ENCODE measurements around the gene DCD. TPM values are rescaled to one million over a fixed set of nuclear protein-coding genes. Genes with fewer than 3 reads are reported as not detected.

DCD gene
- total RNA-seq, 2 experiments from 2014 or later: not detected

GRCh38 chr12:54684636-54685630 is 36.8 kb upstream of the DCD start:
- no peaks in the 10 kb centered on the region for H3K36me3 Mint-ChIP-seq (ENCODE audit: low read depth)
- H3K27ac ChIP-seq (ENCODE audit: low read depth in 1 of 2, low read length in 2 of 2): no peak overlapping the region
- H3K4me1 Mint-ChIP-seq (ENCODE audit: low read depth): no peaks in the 10 kb centered on the region
- H3K4me3 ChIP-seq (ENCODE audit: low read length): no peak overlapping the region
- no peaks in the 10 kb centered on the region for H3K9me3 Mint-ChIP-seq
- H3K4me1 ChIP-seq (ENCODE audit: insufficient read depth, low read length): no peaks in the 10 kb centered on the region
- peaks cover 29 to 42% of the 10 kb centered on the region in 2 experiments for H3K27me3 ChIP-seq (ENCODE audit: control insufficient read depth in 1 of 2, insufficient read depth in 2 of 2, low read length in 2 of 2)
- H3K27ac Mint-ChIP-seq: no peak overlapping the region
- no peaks in the 10 kb centered on the region for H3K36me3 ChIP-seq (ENCODE audit: insufficient read depth, low read length)
- ChIA-PET POLR2A (no interaction called here), CTCF (no interaction called here)
- intact Hi-C loops (cut with DNase I, micrococcal nuclease): no loop called here
- H3K9me3 ChIP-seq (ENCODE audit: control insufficient read depth in 1 of 2, insufficient read depth in 1 of 2, low read length in 2 of 2): peaks cover 0 to 6% of the 10 kb centered on the region in 2 experiments
- no peak for TF ChIP-seq CTCF (IDR thresholded peaks at IDR 0.05)
- DNase-seq (no peak), ATAC-seq (ENCODE audit: poor library complexity) (no peak)
- H3K4me3 Mint-ChIP-seq: no peak overlapping the region
- H3K27me3 Mint-ChIP-seq: peaks cover 82% of the 10 kb centered on the region

GRCh38 chr12:54683398-54683797 is 35.2 kb upstream of the DCD start:
- H3K4me1 Mint-ChIP-seq (ENCODE audit: low read depth): no peaks in the 10 kb centered on the region
- no peak overlapping the region for H3K27ac ChIP-seq (ENCODE audit: low read depth in 1 of 2, low read length in 2 of 2)
- no peak overlapping the region for H3K27ac Mint-ChIP-seq
- no peak overlapping the region for H3K4me3 ChIP-seq (ENCODE audit: low read length)
- peaks cover 84% of the 10 kb centered on the region for H3K27me3 Mint-ChIP-seq
- CTCF ChIA-PET: no interaction called here
- no peak overlapping the region for H3K4me3 Mint-ChIP-seq
- H3K9me3 ChIP-seq (ENCODE audit: control insufficient read depth in 1 of 2, insufficient read depth in 1 of 2, low read length in 2 of 2): peaks cover 0 to 6% of the 10 kb centered on the region in 2 experiments
- ATAC-seq (ENCODE audit: poor library complexity) (no peak), DNase-seq (no peak)
- H3K4me1 ChIP-seq (ENCODE audit: insufficient read depth, low read length): no peaks in the 10 kb centered on the region
- no peaks in the 10 kb centered on the region for H3K9me3 Mint-ChIP-seq
- H3K36me3 Mint-ChIP-seq (ENCODE audit: low read depth): no peaks in the 10 kb centered on the region
- no peaks in the 10 kb centered on the region for H3K36me3 ChIP-seq (ENCODE audit: insufficient read depth, low read length)
- intact Hi-C loops (cut with DNase I, micrococcal nuclease): no loop called here
- POLR2A ChIA-PET: no interaction called here
- no peak for TF ChIP-seq CTCF (IDR thresholded peaks at IDR 0.05)
- H3K27me3 ChIP-seq (ENCODE audit: control insufficient read depth in 1 of 2, insufficient read depth in 2 of 2, low read length in 2 of 2): peaks cover 26 to 35% of the 10 kb centered on the region in 2 experiments

- Mint-ChIP-seq H3K4me3 (no peak overlapping the region), H3K4me1 (ENCODE audit: low read depth) (no peaks in the 10 kb centered on the region), H3K9me3 (no peaks in the 10 kb centered on the region), H3K36me3 (ENCODE audit: low read depth) (no peaks in the 10 kb centered on the region), H3K27me3 (peaks cover 84% of the 10 kb centered on the region), H3K27ac (no peak overlapping the region)
- no peaks in the 10 kb centered on the region for H3K4me1 ChIP-seq (ENCODE audit: insufficient read depth, low read length)
- H3K4me3 ChIP-seq (ENCODE audit: low read length): no peak overlapping the region
- ChIA-PET CTCF (no interaction called here), POLR2A (no interaction called here)
- ATAC-seq (ENCODE audit: poor library complexity) (no peak), DNase-seq (no peak)
- H3K27me3 ChIP-seq (ENCODE audit: control insufficient read depth in 1 of 2, insufficient read depth in 2 of 2, low read length in 2 of 2): peaks cover 29% of the 10 kb centered on the region in 2 experiments
- H3K36me3 ChIP-seq (ENCODE audit: insufficient read depth, low read length): no peaks in the 10 kb centered on the region
- no peak for TF ChIP-seq CTCF (IDR thresholded peaks at IDR 0.05)
- peaks cover 0 to 6% of the 10 kb centered on the region in 2 experiments for H3K9me3 ChIP-seq (ENCODE audit: control insufficient read depth in 1 of 2, insufficient read depth in 1 of 2, low read length in 2 of 2)
- no peak overlapping the region for H3K27ac ChIP-seq (ENCODE audit: low read depth in 1 of 2, low read length in 2 of 2)
- intact Hi-C loops (cut with DNase I, micrococcal nuclease): no loop called here
Measured at GRCh38 chr12:54682674-54683073, 34.5 kb upstream of the DCD start.
